GM12801 (cell line): ENCODE measurements around the gene ZNF587B.

Source experiments
- TF ChIP-seq, protein P1 (sequence below): IDR thresholded peaks from one replicate; pipeline ENCODE4 v1.5.1; 2011; ENCODE audit warnings: control low read depth; ENCODE audit not compliant: insufficient read length; ENCODE audit errors: extremely low read depth

Gene ZNF587B

DNA sequence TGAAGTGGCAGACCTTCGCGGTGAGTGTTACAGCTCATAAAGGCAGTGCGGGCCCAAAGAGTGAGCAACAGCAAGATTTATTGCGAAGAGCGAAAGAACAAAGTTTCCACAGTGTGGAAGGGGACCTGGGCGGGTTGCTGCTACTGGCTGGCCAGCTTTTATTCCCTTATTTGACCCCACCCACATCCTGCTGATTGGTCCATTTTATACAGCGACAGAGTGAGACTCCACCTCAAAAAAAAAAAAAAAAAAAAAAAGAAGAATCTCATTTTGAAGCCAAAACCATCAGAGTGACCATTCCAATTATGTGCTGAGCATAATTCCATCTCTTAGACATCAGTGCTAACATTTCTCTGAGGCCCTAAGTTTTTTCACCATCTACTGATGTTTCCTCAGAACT, 13.4 kb upstream of the ZNF587B start:
- TF ChIP-seq, protein P1, sequence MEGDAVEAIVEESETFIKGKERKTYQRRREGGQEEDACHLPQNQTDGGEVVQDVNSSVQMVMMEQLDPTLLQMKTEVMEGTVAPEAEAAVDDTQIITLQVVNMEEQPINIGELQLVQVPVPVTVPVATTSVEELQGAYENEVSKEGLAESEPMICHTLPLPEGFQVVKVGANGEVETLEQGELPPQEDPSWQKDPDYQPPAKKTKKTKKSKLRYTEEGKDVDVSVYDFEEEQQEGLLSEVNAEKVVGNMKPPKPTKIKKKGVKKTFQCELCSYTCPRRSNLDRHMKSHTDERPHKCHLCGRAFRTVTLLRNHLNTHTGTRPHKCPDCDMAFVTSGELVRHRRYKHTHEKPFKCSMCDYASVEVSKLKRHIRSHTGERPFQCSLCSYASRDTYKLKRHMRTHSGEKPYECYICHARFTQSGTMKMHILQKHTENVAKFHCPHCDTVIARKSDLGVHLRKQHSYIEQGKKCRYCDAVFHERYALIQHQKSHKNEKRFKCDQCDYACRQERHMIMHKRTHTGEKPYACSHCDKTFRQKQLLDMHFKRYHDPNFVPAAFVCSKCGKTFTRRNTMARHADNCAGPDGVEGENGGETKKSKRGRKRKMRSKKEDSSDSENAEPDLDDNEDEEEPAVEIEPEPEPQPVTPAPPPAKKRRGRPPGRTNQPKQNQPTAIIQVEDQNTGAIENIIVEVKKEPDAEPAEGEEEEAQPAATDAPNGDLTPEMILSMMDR = no peak

DNA sequence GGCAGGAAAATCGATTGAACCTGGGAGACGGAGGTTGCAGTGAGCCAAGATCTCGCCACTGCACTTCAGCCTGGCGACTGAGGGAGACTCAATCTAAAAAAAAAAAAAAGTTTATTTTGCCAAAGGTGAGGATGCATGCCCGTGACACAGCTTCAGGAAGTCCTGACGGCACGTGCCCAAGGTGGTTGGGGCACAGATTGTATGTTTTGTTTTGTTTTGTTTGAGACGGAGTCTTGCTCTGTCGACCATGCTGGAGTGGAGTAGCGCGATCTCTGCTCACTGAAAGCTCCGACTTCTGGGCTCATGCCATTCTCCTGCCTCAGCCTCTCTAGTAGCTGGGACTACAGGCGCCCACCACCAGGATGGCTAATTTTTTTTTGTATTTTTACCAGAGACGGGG, 12.1 kb upstream of the ZNF587B start:
- TF ChIP-seq, protein P1 = no peak

DNA sequence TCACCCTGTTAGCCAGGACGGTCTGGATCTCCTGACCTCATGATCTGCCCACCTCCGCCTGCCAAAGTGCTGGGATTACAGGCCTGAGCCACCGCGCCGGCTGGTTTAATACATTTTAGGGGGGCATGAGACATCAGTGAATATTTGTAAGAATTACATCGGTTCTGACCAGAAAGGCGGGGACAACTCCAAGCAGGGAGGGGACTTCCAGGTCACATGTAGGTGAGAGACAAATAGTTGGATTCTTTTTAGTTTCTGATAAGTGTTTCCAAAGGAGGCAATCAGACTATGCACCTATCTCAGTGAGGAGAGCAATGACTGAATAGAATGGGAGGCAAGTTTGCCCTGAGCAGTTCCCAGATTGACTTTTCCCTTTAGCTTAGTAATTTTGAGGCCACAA, 11.7 kb upstream of the ZNF587B start:
- TF ChIP-seq, protein P1 = no peak

DNA sequence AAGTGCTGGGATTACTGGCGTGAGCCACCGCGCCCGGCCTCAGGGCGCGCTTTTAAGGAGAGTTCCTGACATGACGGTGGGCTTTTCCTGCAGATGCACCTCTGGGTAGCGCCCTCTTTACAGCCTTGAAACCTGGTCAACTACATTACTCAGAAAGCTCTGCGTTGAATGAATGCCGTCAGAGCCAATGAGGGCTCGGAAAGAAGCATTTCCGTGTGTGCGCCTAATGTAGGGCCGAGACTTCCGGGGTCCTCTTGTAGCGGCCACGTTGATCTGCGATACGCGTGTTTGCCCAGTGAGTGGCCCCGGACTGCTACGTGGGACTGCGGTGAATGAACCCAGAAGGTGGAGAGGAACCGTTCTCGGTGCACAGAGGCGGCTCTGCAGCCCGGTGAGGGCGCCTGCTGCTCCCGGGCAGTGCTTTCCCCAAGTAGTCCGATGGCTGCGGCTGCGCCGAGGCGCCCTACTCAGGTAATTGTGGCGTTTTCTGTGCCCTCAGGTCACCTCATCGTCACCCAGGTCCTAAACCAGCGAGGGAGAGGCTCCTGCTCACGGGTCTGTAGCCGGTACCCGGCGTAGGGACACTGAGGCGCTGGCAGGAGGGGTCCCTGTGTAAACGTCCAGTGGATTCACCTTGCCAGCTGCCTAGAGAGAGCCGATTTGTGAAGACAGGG, 10.5 kb upstream of the ZNF587B start:
- TF ChIP-seq, protein P1 = no peak

DNA sequence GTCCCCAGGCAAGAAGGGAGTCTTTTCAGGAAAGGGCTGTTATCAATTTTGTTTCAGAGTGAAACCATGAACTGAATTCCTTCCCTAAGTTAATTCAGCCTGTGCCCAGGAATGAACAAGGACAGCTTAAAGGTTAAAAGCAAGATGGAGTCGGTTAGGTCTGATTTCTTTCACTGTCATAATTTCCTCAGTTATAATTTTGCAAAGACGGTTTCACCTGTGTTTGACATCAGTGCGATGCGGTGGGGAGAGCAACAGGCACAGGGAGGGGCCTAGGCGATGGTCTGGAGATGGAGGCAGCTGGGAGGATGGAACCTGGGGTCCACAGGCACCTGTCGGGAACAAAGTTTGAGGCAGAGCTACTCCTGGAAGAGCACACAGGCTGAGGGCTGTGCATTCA, 9.5 kb upstream of the ZNF587B start:
- TF ChIP-seq, protein P1 = no peak

DNA sequence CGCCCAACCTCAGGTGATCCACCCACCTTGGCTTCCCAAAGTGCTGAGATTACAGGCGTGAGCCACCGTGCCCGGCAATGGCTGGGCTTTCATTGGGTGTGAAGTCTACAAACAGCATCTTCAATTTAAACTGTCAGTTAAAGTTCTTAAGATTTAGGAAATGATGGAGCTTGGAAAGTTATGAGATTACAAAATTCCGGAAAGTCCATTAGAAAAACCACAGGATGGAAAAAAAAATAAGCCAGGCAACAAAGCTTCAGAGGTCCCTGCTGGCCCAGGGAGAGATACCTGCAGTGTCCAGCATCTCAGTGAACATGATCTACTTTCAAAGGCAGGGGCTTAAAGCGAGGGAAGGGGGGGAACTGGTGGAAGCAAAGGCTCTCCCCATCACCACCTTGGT, 4.6 kb upstream of the ZNF587B start:
- TF ChIP-seq, protein P1 = no peak

DNA sequence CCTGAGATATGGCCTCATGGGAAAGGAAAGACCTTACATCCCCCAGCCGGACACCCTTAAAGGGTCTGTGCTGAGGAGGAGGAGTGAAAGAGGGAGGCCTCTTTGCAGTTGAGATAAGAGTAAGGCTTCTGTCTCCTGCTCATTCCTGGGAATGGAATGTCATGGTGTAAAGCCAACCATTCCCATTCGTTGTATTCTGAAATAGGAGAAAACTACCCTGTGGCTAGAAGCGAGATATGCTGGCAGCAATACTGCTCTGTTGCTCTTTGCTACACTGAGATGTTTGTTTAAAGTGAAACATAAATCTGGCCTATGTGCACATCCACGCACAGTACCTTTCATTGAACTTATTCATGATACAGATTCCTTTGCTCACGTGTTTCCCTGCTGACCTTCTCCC, 783 bp upstream of the ZNF587B start:
- TF ChIP-seq, protein P1 = no peak
